ENCODE measurements around the gene CCDC88C.

The CCDC88C gene

DNA sequence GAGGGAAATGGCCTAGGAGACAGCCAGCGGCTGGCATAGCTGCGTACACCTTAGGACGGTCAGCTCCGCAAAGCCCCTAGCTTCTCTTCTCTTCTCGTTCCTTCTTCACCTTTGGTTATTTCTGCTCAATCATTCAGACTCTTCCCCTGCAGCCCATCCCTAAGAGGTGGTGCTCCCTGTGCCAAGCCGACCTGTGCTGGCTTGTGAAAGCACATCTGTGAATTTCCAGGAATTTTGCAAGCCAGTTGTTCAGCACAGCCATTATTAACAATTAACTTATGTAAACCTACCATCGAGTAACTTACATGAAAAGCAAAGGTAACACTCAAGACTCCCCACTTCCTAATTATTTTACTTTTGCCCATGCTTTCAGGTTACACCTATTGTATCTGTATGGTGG, 152.2 kb downstream of the CCDC88C start:
- no peak overlapping the region for H3K4me3 ChIP-seq (replicated peaks; ENCODE audit: low read depth, low read length)
- TF ChIP-seq, protein P1, sequence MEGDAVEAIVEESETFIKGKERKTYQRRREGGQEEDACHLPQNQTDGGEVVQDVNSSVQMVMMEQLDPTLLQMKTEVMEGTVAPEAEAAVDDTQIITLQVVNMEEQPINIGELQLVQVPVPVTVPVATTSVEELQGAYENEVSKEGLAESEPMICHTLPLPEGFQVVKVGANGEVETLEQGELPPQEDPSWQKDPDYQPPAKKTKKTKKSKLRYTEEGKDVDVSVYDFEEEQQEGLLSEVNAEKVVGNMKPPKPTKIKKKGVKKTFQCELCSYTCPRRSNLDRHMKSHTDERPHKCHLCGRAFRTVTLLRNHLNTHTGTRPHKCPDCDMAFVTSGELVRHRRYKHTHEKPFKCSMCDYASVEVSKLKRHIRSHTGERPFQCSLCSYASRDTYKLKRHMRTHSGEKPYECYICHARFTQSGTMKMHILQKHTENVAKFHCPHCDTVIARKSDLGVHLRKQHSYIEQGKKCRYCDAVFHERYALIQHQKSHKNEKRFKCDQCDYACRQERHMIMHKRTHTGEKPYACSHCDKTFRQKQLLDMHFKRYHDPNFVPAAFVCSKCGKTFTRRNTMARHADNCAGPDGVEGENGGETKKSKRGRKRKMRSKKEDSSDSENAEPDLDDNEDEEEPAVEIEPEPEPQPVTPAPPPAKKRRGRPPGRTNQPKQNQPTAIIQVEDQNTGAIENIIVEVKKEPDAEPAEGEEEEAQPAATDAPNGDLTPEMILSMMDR (IDR thresholded peaks at IDR 0.05; ENCODE audit: low read depth, low read length, missing control alignments): no peak

DNA sequence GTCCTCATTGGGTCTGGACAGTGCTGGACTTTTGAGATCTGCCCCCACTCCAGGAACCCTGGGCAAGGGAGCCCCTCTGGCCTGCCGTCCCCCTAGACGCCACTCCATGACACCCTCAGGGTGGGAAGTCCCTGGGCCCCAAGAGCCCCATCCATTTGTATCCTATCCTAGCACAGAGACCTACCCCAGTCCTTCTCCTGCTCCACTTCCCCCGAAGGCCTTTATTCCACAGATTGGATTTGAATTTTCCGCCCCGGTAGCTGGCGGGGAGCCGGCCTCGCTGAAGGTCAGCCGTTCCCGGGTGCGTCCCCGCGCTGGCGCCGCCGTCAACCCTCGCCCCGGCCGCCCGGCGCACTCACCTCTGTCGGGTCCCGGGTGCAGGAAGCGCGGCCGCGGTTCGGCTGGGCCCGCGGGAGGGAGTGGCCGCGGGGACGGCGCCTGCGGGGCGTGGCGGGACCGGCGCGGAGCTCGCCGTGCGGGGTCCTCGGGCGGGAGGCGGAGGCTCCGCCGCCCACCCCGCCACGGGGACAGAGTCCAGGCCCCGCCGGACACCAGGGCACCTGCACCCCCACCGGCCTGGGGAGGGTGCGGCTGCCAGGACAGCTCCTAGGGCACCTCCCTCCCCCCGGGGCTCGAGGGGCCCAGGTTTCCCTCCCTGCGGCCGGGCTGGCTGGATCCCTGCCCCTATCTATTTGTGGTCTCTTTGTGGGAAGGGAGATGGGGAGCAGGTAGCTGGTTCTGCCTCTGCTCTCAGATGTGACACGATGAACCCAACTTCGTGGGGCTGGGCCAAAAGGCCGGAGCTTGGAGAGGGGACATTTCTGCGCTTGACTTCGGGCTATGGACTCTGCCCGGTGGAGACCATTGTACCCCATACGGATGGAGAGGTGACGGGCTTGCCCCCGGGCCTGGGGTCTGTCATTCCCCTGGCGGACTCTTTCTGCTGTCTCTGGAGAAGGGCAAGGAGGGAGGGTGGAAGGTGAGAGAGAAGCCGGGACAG, 153.2 kb downstream of the CCDC88C start:
- DNase-seq (ENCODE audit: extremely low read depth, low read depth): no peak
- H3K4me3 ChIP-seq (replicated peaks; ENCODE audit: low read depth, low read length): peak overlapping the region; percentile 21; the same call in 1 of the 2 replicates
- TF ChIP-seq, protein P1 (IDR thresholded peaks at IDR 0.05; ENCODE audit: low read depth, low read length, missing control alignments): no peak

More for the DNA sequence above, 152.2 kb downstream of the CCDC88C start:
- no peak for DNase-seq (ENCODE audit: extremely low read depth, low read depth)

DNA sequence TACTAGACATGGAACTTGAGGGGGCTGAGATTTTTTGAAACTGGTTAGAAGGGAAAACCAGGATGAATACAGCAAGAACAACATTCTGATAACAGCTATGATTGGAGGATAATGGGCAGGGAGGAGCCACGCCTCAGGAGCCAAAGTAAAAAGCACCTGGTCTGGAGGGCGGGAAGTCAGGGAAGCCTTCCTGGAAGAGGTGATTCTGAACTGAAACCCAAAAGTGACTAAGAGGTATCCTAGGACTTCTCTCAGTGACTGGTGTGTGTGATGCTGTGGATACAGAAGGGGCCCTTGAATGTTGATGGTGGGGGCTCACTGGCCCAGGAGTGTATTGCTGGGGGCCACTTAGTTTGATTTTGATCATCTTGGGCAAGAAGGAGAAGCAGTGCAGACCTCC, 154.3 kb downstream of the CCDC88C start:
- TF ChIP-seq, protein P1 (IDR thresholded peaks at IDR 0.05; ENCODE audit: low read depth, low read length, missing control alignments): no peak
- no peak for DNase-seq (ENCODE audit: extremely low read depth, low read depth)
- H3K4me3 ChIP-seq (replicated peaks; ENCODE audit: low read depth, low read length): no peak overlapping the region

DNA sequence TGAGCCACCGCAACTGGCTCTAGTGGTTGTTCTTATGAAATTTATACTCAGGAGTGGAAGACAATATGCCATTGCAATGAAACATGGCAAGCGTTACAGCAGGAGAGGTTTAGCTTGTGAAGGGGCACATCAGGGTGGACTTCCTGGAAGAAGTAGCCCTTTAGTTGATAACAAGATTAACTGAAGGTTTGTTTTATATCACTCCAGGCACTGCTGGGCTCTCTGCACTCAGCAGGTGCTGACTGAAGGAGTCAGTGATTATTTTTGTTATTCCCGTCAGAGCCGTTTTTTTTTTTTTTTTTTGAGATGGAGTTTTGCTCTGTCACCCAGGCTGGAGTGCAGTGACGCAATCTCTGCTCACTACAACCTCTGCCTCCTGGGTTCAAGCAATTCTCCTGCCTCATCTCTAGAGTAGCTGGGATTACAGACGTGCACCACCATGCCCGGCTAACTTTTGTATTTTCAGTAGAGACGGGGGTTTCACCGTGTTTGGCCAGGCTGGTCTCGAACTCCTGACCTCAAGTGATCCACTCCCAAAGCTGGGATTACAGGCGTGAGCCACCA, 155.6 kb downstream of the CCDC88C start:
- no peak for DNase-seq (ENCODE audit: extremely low read depth, low read depth)
- TF ChIP-seq, protein P1 (IDR thresholded peaks at IDR 0.05; ENCODE audit: low read depth, low read length, missing control alignments): no peak
- H3K4me3 ChIP-seq (replicated peaks; ENCODE audit: low read depth, low read length): no peak overlapping the region

DNA sequence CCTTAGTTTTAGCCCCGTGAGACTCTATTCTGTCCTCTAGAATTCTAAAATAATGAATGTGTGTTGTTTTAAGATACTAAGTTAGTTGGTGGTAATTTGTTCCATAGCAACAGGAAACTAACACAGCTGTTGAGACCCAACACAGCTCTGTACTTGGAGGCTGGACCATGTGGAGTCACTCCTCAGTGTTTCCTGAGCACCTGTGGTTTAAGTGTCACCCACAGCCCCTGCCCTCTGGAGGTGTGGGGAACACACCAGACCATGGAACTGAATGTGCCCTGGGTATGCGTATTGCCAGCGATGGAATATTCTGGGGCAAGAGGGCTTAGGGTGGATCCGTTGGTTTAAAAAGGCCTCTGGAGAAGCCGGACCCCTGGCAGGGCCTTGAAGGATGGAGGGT, 156.5 kb downstream of the CCDC88C start:
- H3K4me3 ChIP-seq (replicated peaks; ENCODE audit: low read depth, low read length): no peak overlapping the region
- DNase-seq (ENCODE audit: extremely low read depth, low read depth): no peak
- TF ChIP-seq, protein P1 (IDR thresholded peaks at IDR 0.05; ENCODE audit: low read depth, low read length, missing control alignments): no peak

DNA sequence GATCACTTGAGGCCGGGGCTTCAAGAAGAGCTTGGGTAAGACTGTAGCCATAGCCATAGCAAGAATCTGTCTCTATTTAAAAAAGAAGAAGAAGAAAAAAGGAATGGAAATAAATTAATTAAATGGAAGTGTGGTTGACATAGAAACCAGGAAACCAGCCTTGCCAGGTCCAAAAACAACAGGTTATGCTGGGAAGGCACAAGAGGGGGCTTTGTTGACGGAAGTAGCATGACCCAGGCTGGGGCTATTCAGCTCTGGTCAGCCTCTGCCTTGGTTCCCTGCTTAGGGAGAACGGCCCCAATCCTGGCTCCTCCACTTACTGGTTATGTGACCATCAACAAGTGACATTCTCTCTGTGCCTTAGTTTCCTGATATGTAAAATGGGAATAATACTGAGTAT, 158.7 kb downstream of the CCDC88C start:
- H3K4me3 ChIP-seq (replicated peaks; ENCODE audit: low read depth, low read length): no peak overlapping the region
- TF ChIP-seq, protein P1 (IDR thresholded peaks at IDR 0.05; ENCODE audit: low read depth, low read length, missing control alignments): no peak
- DNase-seq (ENCODE audit: extremely low read depth, low read depth): no peak
